ENCODE measurements around the gene ZNF117. TPM values are rescaled to one million over a fixed set of nuclear protein-coding genes. Genes with fewer than 3 reads are reported as not detected.

ZNF117 gene
- total RNA-seq, 4 donors from 2014 or later: 3.9 to 12.0 (median 7.2) TPM

DNA sequence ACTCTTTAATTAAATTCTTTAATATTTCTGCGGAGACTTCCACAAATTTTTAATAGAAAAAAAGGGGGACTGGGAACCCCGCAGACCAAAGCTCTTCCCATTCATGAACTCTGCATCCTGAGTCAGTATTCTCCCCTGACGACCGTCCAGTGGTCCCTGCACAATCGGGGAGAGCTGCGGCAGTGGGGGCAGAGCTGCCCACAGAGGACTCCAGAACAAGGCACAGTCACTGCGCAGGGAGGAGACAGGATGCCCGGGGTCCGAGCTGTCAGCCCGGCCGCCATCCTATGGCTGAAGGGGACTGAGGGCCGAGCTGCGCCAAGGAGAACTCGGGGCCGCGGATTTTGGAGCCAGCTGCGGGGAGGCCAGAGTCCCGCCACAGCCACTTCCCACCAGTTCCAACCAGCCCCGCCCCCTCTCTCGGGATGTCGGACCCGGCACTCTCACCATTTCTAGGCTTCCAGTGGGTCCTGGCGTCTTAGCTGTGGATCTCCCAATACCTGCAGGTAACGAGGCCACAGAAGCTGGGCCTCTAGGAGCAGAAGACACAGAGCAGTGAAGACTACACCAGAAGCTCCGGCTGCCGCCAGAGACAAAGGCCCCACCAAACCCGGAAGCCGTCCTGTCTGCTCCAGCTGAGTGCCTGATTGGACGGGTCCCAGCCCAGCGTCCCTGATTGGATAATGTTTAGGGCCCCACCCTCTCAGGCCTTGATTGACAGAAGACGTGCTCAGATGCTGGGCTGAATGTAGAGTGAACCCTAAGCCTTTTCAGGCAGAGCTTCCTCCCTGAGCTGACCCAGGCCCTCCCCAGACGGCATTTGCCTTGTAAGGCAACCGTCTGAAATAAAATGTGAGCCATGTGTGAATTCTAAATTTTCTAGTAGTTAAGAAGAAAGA, 15.5 kb upstream of the ZNF117 start, which contains the start of gene ERV3-1:
TSS of gene ERV3-1 (minus strand) at position 594 of the 899 bp plus-strand sequence. CDS start 13,661 bp downstream, outside the sequence.
- H3K4me3 ChIP-seq (ENCODE audit: low read depth, poor library complexity, severe bottlenecking): peak within 1 kb of the TSS; percentile 85
- peak; percentile 97 to 99 for DNase-seq (ENCODE audit: low spot score in 2 of 2)
- TF ChIP-seq, protein P1, sequence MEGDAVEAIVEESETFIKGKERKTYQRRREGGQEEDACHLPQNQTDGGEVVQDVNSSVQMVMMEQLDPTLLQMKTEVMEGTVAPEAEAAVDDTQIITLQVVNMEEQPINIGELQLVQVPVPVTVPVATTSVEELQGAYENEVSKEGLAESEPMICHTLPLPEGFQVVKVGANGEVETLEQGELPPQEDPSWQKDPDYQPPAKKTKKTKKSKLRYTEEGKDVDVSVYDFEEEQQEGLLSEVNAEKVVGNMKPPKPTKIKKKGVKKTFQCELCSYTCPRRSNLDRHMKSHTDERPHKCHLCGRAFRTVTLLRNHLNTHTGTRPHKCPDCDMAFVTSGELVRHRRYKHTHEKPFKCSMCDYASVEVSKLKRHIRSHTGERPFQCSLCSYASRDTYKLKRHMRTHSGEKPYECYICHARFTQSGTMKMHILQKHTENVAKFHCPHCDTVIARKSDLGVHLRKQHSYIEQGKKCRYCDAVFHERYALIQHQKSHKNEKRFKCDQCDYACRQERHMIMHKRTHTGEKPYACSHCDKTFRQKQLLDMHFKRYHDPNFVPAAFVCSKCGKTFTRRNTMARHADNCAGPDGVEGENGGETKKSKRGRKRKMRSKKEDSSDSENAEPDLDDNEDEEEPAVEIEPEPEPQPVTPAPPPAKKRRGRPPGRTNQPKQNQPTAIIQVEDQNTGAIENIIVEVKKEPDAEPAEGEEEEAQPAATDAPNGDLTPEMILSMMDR (IDR thresholded peaks at IDR 0.05): no peak
- peak in 1 of 2 donors; percentile 93 for TF ChIP-seq POLR2A (IDR thresholded peaks at IDR 0.05)
- 1 to 2% methylated on average over 24 to 33 of the region's 33 CpGs for WGBS, 2 donors
- intact Hi-C loops (cut with DNase I; ENCODE audit: low total_unique reads): no loop called here

GRCh38 chr7:65004575-65004974, 13.7 kb upstream of the ZNF117 start:
- no peak for TF ChIP-seq POLR2A (IDR thresholded peaks at IDR 0.05)
- TF ChIP-seq, protein P1 (IDR thresholded peaks at IDR 0.05): no peak
- H3K4me3 ChIP-seq (ENCODE audit: low read depth, poor library complexity, severe bottlenecking): no peak overlapping the region

DNA sequence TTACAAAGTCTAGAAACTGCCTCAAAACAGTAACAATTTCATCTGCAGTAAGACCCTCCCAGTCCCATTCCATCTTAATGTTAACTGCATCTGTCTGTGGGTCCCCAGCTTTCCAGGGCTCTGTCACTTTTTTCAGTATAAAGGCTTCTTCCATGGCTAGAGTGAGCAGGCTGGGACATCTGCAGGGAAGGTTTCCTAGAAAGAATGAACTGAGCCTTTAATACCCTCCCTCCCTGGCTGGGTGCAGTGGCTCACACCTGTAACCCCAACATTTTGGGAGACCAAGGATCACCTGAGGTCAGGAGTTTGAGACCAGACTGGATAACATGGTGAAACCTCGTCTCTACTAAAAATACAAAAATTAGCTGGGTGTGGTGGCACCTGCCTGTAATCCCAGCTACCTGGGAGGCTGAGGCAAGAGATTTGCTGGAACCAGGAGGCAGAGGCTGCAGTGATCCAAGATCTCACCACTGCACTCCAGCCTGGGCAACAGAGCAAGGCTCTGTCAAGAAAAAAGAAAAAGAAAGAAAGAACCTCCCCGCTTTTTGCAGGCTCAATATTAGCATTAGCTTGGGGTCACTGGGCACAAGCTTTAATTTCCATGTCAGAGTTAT, 12.2 kb upstream of the ZNF117 start:
- 91 to 97% methylated on average over 2 of the region's 2 CpGs for whole genome bisulfite sequencing, 2 donors
- intact Hi-C loops (cut with DNase I; ENCODE audit: low total_unique reads): no loop called here
- no peak overlapping the region for H3K4me3 ChIP-seq (ENCODE audit: low read depth, poor library complexity, severe bottlenecking)
- DNase-seq (ENCODE audit: low spot score in 2 of 2): no peak
- TF ChIP-seq POLR2A (IDR thresholded peaks at IDR 0.05): no peak

More at GRCh38 chr7:65004575-65004974, 13.7 kb upstream of the ZNF117 start:
- no peak for DNase-seq (ENCODE audit: low spot score in 2 of 2)
- intact Hi-C loops (cut with DNase I; ENCODE audit: low total_unique reads): no loop called here
- 58 to 61% methylated on average over 1 of the region's 1 CpG for WGBS, 2 donors

DNA sequence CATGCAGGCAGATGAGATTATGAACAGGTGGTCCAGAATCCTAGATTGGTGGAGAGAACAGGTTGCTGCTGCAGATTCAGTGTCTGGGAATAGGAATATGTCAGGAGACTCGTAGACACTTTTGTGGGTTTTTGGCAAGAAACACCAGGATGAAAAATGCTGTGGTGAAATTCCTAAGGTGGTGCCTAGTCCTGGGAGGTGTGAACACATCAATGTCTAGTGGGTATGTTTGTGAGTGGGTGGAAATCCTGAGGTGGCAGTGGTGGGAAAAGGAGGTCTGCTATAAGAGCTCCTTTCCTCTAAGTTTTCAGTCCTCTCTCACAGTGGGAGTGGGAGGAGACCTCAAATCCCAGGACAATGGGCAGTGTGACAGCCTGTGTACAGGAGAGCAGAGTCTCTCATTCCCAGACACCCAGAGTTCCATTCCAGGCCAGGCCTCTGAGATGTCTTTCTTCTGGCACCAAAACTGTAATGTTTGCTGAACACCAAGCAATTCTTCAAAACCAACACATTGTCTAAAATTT, 10.5 kb upstream of the ZNF117 start:
- intact Hi-C loops (cut with DNase I; ENCODE audit: low total_unique reads): no loop called here
- no peak for TF ChIP-seq POLR2A (IDR thresholded peaks at IDR 0.05)
- TF ChIP-seq, protein P1 (IDR thresholded peaks at IDR 0.05): no peak
- WGBS, 2 donors: 0% methylated on average over 1 of the region's 1 CpG
- peak in 1 of 2 donors; percentile 31 for DNase-seq (ENCODE audit: low spot score in 2 of 2)
- H3K4me3 ChIP-seq (ENCODE audit: low read depth, poor library complexity, severe bottlenecking): no peak overlapping the region

- TF ChIP-seq, protein P1 (IDR thresholded peaks at IDR 0.05): no peak
- no peak for TF ChIP-seq POLR2A (IDR thresholded peaks at IDR 0.05)
- 78 to 90% methylated on average over 11 of the region's 11 CpGs for WGBS, 2 donors
- no peak overlapping the region for H3K4me3 ChIP-seq (ENCODE audit: low read depth, poor library complexity, severe bottlenecking)
- intact Hi-C loops (cut with DNase I; ENCODE audit: low total_unique reads): no loop called here
- no peak for DNase-seq (ENCODE audit: low spot score in 2 of 2)
Measured at GRCh38 chr7:64999165-65000004, 8.5 kb upstream of the ZNF117 start.

Data from lower leg skin (tissue), 4 donors.